HG03097 (cell line): ENCODE measurements around the gene NEMP1.
A peak's percentile ranks its signal among the peaks of the same experiment; 100 is the strongest.

Experiments
- ATAC-seq: cut with Tn5 transposase; IDR thresholded peaks from one replicate; pipeline ENCODE4 v1.9.1; 2021; ENCODE audit not compliant: unreplicated experiment, low FRiP score

Gene NEMP1

GRCh38 chr12:57006809-57007475, 71.6 kb downstream of the NEMP1 start:
- no peak for ATAC-seq

GRCh38 chr12:57005980-57006808, 72.4 kb downstream of the NEMP1 start, which contains the start of gene ZBTB39:
Gene ZBTB39 (minus strand): TSS chr12:57006546. CDS start chr12:57004917, 1,629 bp downstream.
- peak; percentile 51 for ATAC-seq
